ENCODE measurements around the gene SSBP3. TPM values are rescaled to one million over a fixed set of nuclear protein-coding genes. Genes with fewer than 3 reads are reported as not detected.

SSBP3 gene
- total and polyA plus RNA-seq, 2 of the 13 experiments (the other 11 are each of a cell fraction or from before 2014, with no cell fraction given) = 8.5 to 17.6 TPM

DNA sequence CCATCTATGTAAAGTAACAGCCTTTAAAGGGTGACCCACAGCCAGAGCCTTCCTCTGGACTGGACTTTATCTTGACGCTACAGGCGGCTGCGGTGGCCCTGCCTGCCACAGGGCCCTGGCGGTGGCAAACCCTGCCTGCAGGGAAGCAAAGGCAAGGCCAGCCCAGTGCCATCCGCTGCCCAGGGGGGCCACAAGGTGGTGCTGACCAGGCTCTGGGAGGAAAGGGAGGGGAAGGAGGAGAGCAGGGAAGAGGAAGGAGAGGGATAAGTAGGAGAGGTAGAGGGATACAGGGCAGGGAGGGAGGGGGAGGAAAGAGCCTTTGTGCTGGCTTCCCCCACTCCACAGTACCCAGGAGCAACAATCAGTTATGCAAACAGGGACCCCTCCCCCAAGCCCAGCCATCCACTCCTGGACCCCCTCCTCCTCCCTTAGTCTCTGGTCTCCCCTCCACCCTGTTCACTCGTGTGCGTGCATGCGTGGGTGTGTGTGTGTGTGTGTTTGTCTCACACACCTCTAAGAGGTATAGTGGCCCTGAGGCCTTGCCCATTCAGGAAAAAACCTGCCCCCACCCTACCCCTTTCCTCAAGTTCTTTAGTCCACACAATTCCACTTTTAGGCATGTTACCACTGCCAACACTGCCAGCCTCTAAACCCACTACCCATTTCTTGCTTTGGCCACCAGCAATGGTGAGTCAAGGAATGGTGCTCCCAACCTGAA, 30.3 kb downstream of the SSBP3 start (continued):
- TF ChIP-seq ZNF687 (CRISPR knock-in tag; IDR thresholded peaks at IDR 0.05) = peak; percentile 36; the same call in 1 of the 2 replicates
- 0 out of 2 replicates have a peak, but pooled peaks have one; percentile 69 for TF ChIP-seq PCBP1 (IDR thresholded peaks at IDR 0.05; ENCODE audit: borderline replicate concordance, low read depth, low read length)
- TF ChIP-seq HNRNPL (IDR thresholded peaks at IDR 0.05; ENCODE audit: low read depth, low read length) = peak; percentile 87
- TF ChIP-seq, protein P1, sequence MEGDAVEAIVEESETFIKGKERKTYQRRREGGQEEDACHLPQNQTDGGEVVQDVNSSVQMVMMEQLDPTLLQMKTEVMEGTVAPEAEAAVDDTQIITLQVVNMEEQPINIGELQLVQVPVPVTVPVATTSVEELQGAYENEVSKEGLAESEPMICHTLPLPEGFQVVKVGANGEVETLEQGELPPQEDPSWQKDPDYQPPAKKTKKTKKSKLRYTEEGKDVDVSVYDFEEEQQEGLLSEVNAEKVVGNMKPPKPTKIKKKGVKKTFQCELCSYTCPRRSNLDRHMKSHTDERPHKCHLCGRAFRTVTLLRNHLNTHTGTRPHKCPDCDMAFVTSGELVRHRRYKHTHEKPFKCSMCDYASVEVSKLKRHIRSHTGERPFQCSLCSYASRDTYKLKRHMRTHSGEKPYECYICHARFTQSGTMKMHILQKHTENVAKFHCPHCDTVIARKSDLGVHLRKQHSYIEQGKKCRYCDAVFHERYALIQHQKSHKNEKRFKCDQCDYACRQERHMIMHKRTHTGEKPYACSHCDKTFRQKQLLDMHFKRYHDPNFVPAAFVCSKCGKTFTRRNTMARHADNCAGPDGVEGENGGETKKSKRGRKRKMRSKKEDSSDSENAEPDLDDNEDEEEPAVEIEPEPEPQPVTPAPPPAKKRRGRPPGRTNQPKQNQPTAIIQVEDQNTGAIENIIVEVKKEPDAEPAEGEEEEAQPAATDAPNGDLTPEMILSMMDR (CRISPR knock-in tag; IDR thresholded peaks at IDR 0.05) = peak; percentile 16; the same call in 1 of the 2 replicates

DNA sequence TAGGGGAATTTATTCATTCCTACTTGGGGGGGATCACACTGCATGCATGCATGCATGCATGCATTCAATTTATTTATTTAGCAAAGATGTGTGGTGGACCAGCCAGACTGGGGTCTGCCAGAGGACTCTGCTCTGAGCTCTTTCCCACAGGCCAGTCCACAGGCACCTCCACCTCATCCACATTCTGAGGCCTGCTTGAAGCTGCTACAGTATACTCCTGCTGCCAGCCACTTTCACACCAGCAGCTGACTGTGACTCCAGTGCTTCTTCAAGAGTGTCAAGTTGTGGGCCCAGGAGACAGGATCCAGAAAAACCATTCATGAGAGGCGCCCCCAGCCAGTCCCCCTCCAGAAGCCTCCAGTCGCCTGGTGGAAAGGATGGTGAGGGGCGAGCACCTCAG, 30.9 kb downstream of the SSBP3 start:
- H3K4me3 ChIP-seq (replicated peaks in 1 of 3; ENCODE audit: insufficient read depth in 1 of 3, low read depth in 2 of 3, low read length in 3 of 3) = no peak overlapping the region
- peaks cover 0 to 1% of the 10 kb centered on the region in 2 experiments; a peak in 4 of 5 replicates for H3K36me3 ChIP-seq (replicated peaks in 1 of 2; ENCODE audit: control insufficient read depth in 1 of 2, insufficient read depth in 2 of 2, low read length in 2 of 2)
- peaks cover 5% of the 10 kb centered on the region for H3K79me2 ChIP-seq (ENCODE audit: insufficient read depth, low read length)
- CTCF ChIA-PET (ENCODE audit: low intra/inter-chr PET ratio, low total read pairs) = no interaction called here
- H3K9me3 ChIP-seq (ENCODE audit: low read length) = no peaks in the 10 kb centered on the region
- DNase-seq (ENCODE audit: low spot score) = no peak
- in situ Hi-C loops (cut with HindIII; ENCODE audit: extremely low pct_ligation_motif_present, low pct_unique_long_range_greater_than_20kb) = no loop called here
- H3K4me2 ChIP-seq (ENCODE audit: low read depth, low read length) = no peak overlapping the region
- no peak overlapping the region for H2AFZ ChIP-seq (ENCODE audit: low read length)
- H3K27ac ChIP-seq (ENCODE audit: extremely low read length, insufficient read depth, low read length) = no peak overlapping the region
- H3K9ac ChIP-seq (ENCODE audit: insufficient read depth, low read depth, low read length) = no peak overlapping the region
- WGBS (ENCODE audit: low lambda C conversion rate) = 100% methylated on average over 1 of the region's 3 CpGs
- intact Hi-C loops (cut with micrococcal nuclease; ENCODE audit: unreplicated experiment) = no loop called here
- H3K4me1 ChIP-seq (ENCODE audit: insufficient read depth, low read length) = peaks cover 40% of the 10 kb centered on the region
- no peak for ATAC-seq
- BruUV-seq (replicated peaks) = no TSS peak
- H4K20me1 ChIP-seq (ENCODE audit: insufficient read depth, low read length) = peaks cover 4% of the 10 kb centered on the region
- H3K27me3 ChIP-seq (ENCODE audit: control insufficient read depth in 1 of 2, insufficient read depth in 2 of 2, low read length in 2 of 2) = no peaks in the 10 kb centered on the region
- POLR2A ChIA-PET = no interaction called here
- no peak for FAIRE-seq
- TF ChIP-seq ZNF260 (CRISPR knock-in tag; IDR thresholded peaks at IDR 0.05; ENCODE audit: borderline replicate concordance, low read depth) = no peak
- TF ChIP-seq ZNF253 (CRISPR knock-in tag; IDR thresholded peaks at IDR 0.05; ENCODE audit: borderline replicate concordance) = no peak
- no peak for TF ChIP-seq ISL2 (CRISPR knock-in tag; IDR thresholded peaks at IDR 0.05)
- no peak for TF ChIP-seq NFIB (CRISPR knock-in tag; IDR thresholded peaks at IDR 0.05; ENCODE audit: borderline replicate concordance)
- no peak for TF ChIP-seq YEATS2 (CRISPR knock-in tag; IDR thresholded peaks at IDR 0.05; ENCODE audit: borderline replicate concordance)
- TF ChIP-seq, protein P2, sequence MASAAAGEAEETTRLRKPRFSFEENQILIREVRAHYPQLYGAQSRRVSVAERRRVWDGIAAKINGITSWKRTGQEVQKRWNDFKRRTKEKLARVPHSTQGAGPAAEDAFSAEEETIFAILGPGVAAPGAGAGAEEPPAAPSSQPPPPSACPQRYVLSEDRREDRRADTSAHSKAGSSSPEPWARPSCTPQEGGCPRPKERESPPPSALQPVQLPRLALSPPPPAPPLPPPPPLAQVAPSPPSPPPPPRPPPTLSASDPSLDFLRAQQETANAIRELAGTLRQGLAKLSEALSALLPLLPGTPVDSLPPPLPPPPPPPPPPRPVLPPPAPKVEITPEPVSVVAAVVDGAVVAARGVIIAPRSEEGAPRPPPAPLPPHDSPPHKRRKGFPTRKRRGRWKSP (CRISPR knock-in tag; IDR thresholded peaks at IDR 0.05) = no peak
- no peak for TF ChIP-seq CEBPB (IDR thresholded peaks at IDR 0.05; ENCODE audit: borderline replicate concordance, low read depth, low read length)
- no peak for TF ChIP-seq ARNTL (CRISPR knock-in tag; IDR thresholded peaks at IDR 0.05)
- TF ChIP-seq PHF21A (CRISPR knock-in tag; IDR thresholded peaks at IDR 0.05) = no peak
